ENCODE results near the gene ATP6V1G2.
A peak's percentile ranks its signal among the peaks of the same experiment; 100 is the strongest.
"Not testable (repeated sequence)": the region's sequence is repeated elsewhere in the genome, so short reads cannot be mapped to it uniquely, and the experiment has no call there.

DNA sequence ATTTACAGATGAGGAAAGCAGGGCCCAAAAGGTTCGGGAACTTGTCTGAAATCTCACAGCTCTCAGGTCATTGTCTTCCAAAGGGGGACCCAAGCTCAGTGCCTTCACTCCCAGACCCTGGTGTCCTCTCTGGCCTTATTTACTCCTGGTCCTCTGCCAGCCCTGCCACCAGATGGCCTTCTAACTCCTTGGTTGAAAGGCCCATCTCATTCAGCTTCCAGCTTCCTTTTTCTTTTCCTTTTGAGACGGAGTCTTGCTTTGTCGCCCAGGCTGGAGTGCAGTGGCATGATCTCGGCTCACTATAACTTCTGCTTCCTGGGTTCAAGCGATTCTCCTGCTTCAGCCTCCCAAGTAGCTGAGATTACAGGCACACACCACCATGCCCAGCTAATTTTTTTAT lies 5.0 kb upstream of the ATP6V1G2 start:
- TF ChIP-seq, protein P1, sequence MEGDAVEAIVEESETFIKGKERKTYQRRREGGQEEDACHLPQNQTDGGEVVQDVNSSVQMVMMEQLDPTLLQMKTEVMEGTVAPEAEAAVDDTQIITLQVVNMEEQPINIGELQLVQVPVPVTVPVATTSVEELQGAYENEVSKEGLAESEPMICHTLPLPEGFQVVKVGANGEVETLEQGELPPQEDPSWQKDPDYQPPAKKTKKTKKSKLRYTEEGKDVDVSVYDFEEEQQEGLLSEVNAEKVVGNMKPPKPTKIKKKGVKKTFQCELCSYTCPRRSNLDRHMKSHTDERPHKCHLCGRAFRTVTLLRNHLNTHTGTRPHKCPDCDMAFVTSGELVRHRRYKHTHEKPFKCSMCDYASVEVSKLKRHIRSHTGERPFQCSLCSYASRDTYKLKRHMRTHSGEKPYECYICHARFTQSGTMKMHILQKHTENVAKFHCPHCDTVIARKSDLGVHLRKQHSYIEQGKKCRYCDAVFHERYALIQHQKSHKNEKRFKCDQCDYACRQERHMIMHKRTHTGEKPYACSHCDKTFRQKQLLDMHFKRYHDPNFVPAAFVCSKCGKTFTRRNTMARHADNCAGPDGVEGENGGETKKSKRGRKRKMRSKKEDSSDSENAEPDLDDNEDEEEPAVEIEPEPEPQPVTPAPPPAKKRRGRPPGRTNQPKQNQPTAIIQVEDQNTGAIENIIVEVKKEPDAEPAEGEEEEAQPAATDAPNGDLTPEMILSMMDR (IDR thresholded peaks at IDR 0.05) = peak in 4 of 7 experiments; percentile 15 to 53 (median 36)
- TF ChIP-seq POLR2A (IDR thresholded peaks at IDR 0.05) = not testable (repeated sequence)

Data from body of pancreas (tissue), 4 donors.